GM23338 (cell line): ENCODE results near the gene GPRIN2. TPM values are rescaled to one million over a fixed set of nuclear protein-coding genes. Genes with fewer than 3 reads are reported as not detected.
A peak's percentile ranks its signal among the peaks of the same experiment; 100 is the strongest.

Source experiments
- ATAC-seq: fragments of 200-7000 bp; cut with Tn5 transposase; 3 replicates; pipeline ENCODE4 v1.9.1; 2020
- DNase-seq: peaks from one replicate; pipeline ENCODE4 v3.0.0-alpha.2; 2015; ENCODE audit warnings: low spot score
- H2AFZ ChIP-seq: fragments of 200-600 bp; sonication (generic); 2 replicates; pipeline ENCODE4 v1.8.0; 2016; ENCODE audit warnings: antibody characterized with exemption, mild to moderate bottlenecking, moderate library complexity
- H3F3A ChIP-seq: fragments of 200-600 bp; sonication (generic); replicated peaks from 2 replicates; pipeline ENCODE4 v1.8.0; 2017; ENCODE audit warnings: antibody characterized with exemption, mixed run types, low read depth
- H3K27ac ChIP-seq: fragments of 200-600 bp; sonication (generic); 2 replicates; pipeline ENCODE4 v1.6.1; 2016; ENCODE audit warnings: low read depth
- H3K27me3 ChIP-seq: fragments of 200-600 bp; sonication (generic); 2 replicates; pipeline ENCODE4 v1.8.0; 2016; ENCODE audit warnings: mild to moderate bottlenecking, mixed run types, moderate library complexity; ENCODE audit not compliant: insufficient read depth
- H3K36me3 ChIP-seq: fragments of 200-600 bp; sonication (generic); 2 replicates; pipeline ENCODE4 v1.8.0; 2016; ENCODE audit warnings: mild to moderate bottlenecking; ENCODE audit not compliant: insufficient read depth
- H3K4me1 ChIP-seq: fragments of 200-600 bp; sonication (generic); 2 replicates; pipeline ENCODE4 v1.8.0; 2016; ENCODE audit warnings: mild to moderate bottlenecking, moderate library complexity; ENCODE audit not compliant: insufficient read depth
- H3K4me2 ChIP-seq: fragments of 200-600 bp; sonication (generic); 2 replicates; pipeline ENCODE4 v1.7.1; 2017; ENCODE audit warnings: mixed run types
- H3K4me3 ChIP-seq: fragments of 200-600 bp; sonication (generic); 2 replicates; pipeline ENCODE4 v1.6.1; 2016; ENCODE audit warnings: mixed run types
- H3K79me2 ChIP-seq: fragments of 200-600 bp; sonication (generic); replicated peaks from 2 replicates; pipeline ENCODE4 v1.8.0; 2017; ENCODE audit warnings: mild to moderate bottlenecking; ENCODE audit not compliant: insufficient read depth
- H3K9me2 ChIP-seq: fragments of 200-600 bp; sonication (generic); 2 replicates; pipeline ENCODE4 v1.8.0; 2017; ENCODE audit not compliant: insufficient read depth
- H4K20me1 ChIP-seq: fragments of 200-600 bp; sonication (generic); replicated peaks from 2 replicates; pipeline ENCODE4 v1.8.0; 2017; ENCODE audit warnings: mild to moderate bottlenecking; ENCODE audit not compliant: insufficient read depth
- H3K27ac Mint-ChIP-seq: 2 replicates; pipeline ENCODE4 v1.8.0; 2020; ENCODE audit warnings: inconsistent platforms, mild to moderate bottlenecking, moderate library complexity, mixed read lengths
- H3K27me3 Mint-ChIP-seq: 3 replicates; pipeline ENCODE4 v1.8.0; 2022; ENCODE audit warnings: low read depth, mild to moderate bottlenecking, moderate library complexity, mixed read lengths, inconsistent platforms; ENCODE audit not compliant: insufficient read depth, poor library complexity
- H3K36me3 Mint-ChIP-seq: 3 replicates; pipeline ENCODE4 v1.8.0; 2021; ENCODE audit warnings: low read depth, mild to moderate bottlenecking, inconsistent platforms, moderate library complexity, mixed read lengths
- H3K4me1 Mint-ChIP-seq: 3 replicates; pipeline ENCODE4 v1.8.0; 2020; ENCODE audit warnings: mild to moderate bottlenecking, inconsistent platforms, mixed read lengths
- H3K4me3 Mint-ChIP-seq: 3 replicates; pipeline ENCODE4 v1.8.0; 2021; ENCODE audit warnings: moderate library complexity, mild to moderate bottlenecking, inconsistent platforms, mixed read lengths
- H3K9me3 Mint-ChIP-seq: 3 replicates; pipeline ENCODE4 v1.8.0; 2020; ENCODE audit warnings: moderate library complexity, mild to moderate bottlenecking, inconsistent platforms, mixed read lengths
- CTCF ChIP-seq, 2 experiments: fragments of 200-600 bp in 1 of 2; sonication (generic) in 1 of 2; conservative IDR thresholded peaks; 2 replicates each; pipeline versions ENCODE4 v1.5.1 to v1.6.1; 2016 to 2017; ENCODE audit warnings: antibody characterized with exemption in 2 of 2, low read depth in 2 of 2, mild to moderate bottlenecking in 2 of 2, moderate library complexity in 1 of 2
- ETS1 ChIP-seq: IDR thresholded peaks from 2 replicates; pipeline ENCODE4 v1.6.1; 2016; ENCODE audit warnings: antibody characterized with exemption
- EZH2 ChIP-seq: fragments of 200-600 bp; sonication (generic); IDR thresholded peaks from one replicate; pipeline ENCODE4 v1.8.0; 2017; ENCODE audit warnings: antibody characterized with exemption, mild to moderate bottlenecking, low read depth; ENCODE audit not compliant: unreplicated experiment
- EZH2phosphoT487 ChIP-seq: fragments of 200-600 bp; sonication (generic); IDR thresholded peaks from one replicate; pipeline ENCODE4 v1.8.1; 2018; ENCODE audit warnings: antibody characterized with exemption; ENCODE audit not compliant: unreplicated experiment
- NANOG ChIP-seq: IDR thresholded peaks from 2 replicates; pipeline ENCODE4 v1.6.1; 2016; ENCODE audit warnings: antibody characterized with exemption, borderline replicate concordance
- POLR2AphosphoS5 ChIP-seq: IDR thresholded peaks from 2 replicates; pipeline ENCODE4 v1.6.1; 2016; ENCODE audit warnings: antibody characterized with exemption, low read depth
- REST ChIP-seq: IDR thresholded peaks from one replicate; pipeline ENCODE4 v1.6.1; 2018; ENCODE audit warnings: antibody characterized with exemption; ENCODE audit not compliant: unreplicated experiment
- STAT1 ChIP-seq: IDR thresholded peaks from one replicate; pipeline ENCODE4 v1.6.1; 2016; ENCODE audit warnings: antibody characterized with exemption; ENCODE audit not compliant: unreplicated experiment
- ZNF114 ChIP-seq: fragments of 250-450 bp; sonication (Bioruptor Pico); IDR thresholded peaks from 2 replicates; pipeline ENCODE4 v1.5.0; 2020; ENCODE audit warnings: mild to moderate bottlenecking, moderate library complexity
- ZNF331 ChIP-seq: fragments of 250-450 bp; sonication (Bioruptor Pico); IDR thresholded peaks from 2 replicates; pipeline ENCODE4 v1.5.0; 2020; ENCODE audit warnings: low read depth, mild to moderate bottlenecking, moderate library complexity
- ZNF462 ChIP-seq: fragments of 250-450 bp; sonication (Bioruptor Pico); IDR thresholded peaks from 2 replicates; pipeline ENCODE4 v1.5.0; 2020; ENCODE audit warnings: mild to moderate bottlenecking, moderate library complexity
- polyA plus RNA-seq: library from polyadenylated mRNA; unstranded; fragments of >200 nt; fragmentation: Nextera tagmentation; extraction: Ambion mirVana; gene quantifications from 2 replicates; pipeline ENCODE4 v1.2.1, GENCODE V29; 2016
- total RNA-seq: library from RNA; depleted of rRNA; stranded (reverse); fragments of >200 nt; shearing (Covaris generic); gene quantifications from 2 replicates; pipeline ENCODE4 v1.2.3, GENCODE V29; 2014

The GPRIN2 gene
- total and polyA plus RNA-seq, 2 experiments from 2014 or later: 2.9 to 28.5 TPM

GRCh38 chr10:46517541-46517940 is 38.9 kb downstream of the GPRIN2 start (continued):
- no peak for TF ChIP-seq EZH2
- no peak for TF ChIP-seq STAT1
- no peak for TF ChIP-seq CTCF (conservative IDR thresholded peaks at IDR 0.05; ENCODE audit: low read depth in 2 of 2)
- TF ChIP-seq ZNF331 (CRISPR knock-in tag): no peak
- no peak for TF ChIP-seq ZNF114 (CRISPR knock-in tag)
- TF ChIP-seq NANOG: no peak
- TF ChIP-seq REST: no peak
- TF ChIP-seq POLR2AphosphoS5: no peak
- no peak for TF ChIP-seq ETS1
- no peak for TF ChIP-seq EZH2phosphoT487

GRCh38 chr10:46516660-46517416 is 39.6 kb downstream of the GPRIN2 start:
- Mint-ChIP-seq H3K4me3 (no peak overlapping the region), H3K27me3 (peaks cover 5% of the 10 kb centered on the region), H3K4me1 (no peaks in the 10 kb centered on the region), H3K36me3 (no peaks in the 10 kb centered on the region), H3K9me3 (no peaks in the 10 kb centered on the region), H3K27ac (no peak overlapping the region)
- Histone ChIP-seq H3K27ac (no peak overlapping the region), H3F3A (no peaks in the 10 kb centered on the region), H3K36me3 (no peaks in the 10 kb centered on the region; the same call in 1 of the 2 replicates), H3K4me1 (no peaks in the 10 kb centered on the region), H4K20me1 (no peaks in the 10 kb centered on the region), H2AFZ (peak overlapping the region; percentile 30), H3K27me3 (no peaks in the 10 kb centered on the region), H3K9me2 (peaks cover 17% of the 10 kb centered on the region; the same call in 1 of the 2 replicates), H3K4me3 (no peak overlapping the region), H3K79me2 (no peaks in the 10 kb centered on the region), H3K4me2 (no peak overlapping the region)
- ATAC-seq (no peak; the same call in 2 of the 3 replicates), DNase-seq (no peak)
- TF ChIP-seq POLR2AphosphoS5 (no peak), ZNF462 (CRISPR knock-in tag) (no peak)
